HepG2 (cell line): ENCODE measurements around the gene TCERG1. TPM values are rescaled to one million over a fixed set of nuclear protein-coding genes. Genes with fewer than 3 reads are reported as not detected.

Experiments used
- AKAP8 ChIP-seq: sonication (generic); formaldehyde crosslinking; IDR thresholded peaks from 2 replicates; pipeline ENCODE4 v1.5.1; 2020; ENCODE audit warnings: mild to moderate bottlenecking, missing genetic modification reagents
- FOXK1 ChIP-seq: sonication (generic); formaldehyde crosslinking; IDR thresholded peaks from 2 replicates; pipeline ENCODE4 v1.4.0; 2020; ENCODE audit warnings: low read depth, missing genetic modification reagents, borderline replicate concordance
- GABPB1 ChIP-seq: IDR thresholded peaks from 2 replicates; pipeline ENCODE4 v1.6.1; 2016; ENCODE audit warnings: mild to moderate bottlenecking, missing genetic modification reagents, moderate library complexity, missing compliant biosample characterization
- KAT8 ChIP-seq: IDR thresholded peaks from 2 replicates; pipeline ENCODE4 v1.6.1; 2016; ENCODE audit warnings: missing genetic modification reagents, missing compliant biosample characterization
- KLF6 ChIP-seq: IDR thresholded peaks from 2 replicates; pipeline ENCODE4 v1.8.0; 2016; ENCODE audit warnings: missing biosample characterization, missing genetic modification reagents
- PRPF4 ChIP-seq: fragments of 200-400 bp; formaldehyde crosslinking; IDR thresholded peaks from 2 replicates; pipeline ENCODE4 v1.6.1; 2016; ENCODE audit warnings: low read length, low read depth; ENCODE audit not compliant: poor library complexity, severe bottlenecking
- RBFOX2 ChIP-seq: fragments of 200-400 bp; formaldehyde crosslinking; IDR thresholded peaks from 2 replicates; pipeline ENCODE4 v1.6.1; 2017; ENCODE audit warnings: low read depth, mild to moderate bottlenecking, low read length
- STAT5B ChIP-seq: sonication (generic); formaldehyde crosslinking; IDR thresholded peaks from 2 replicates; pipeline ENCODE4 v1.4.0; 2020; ENCODE audit warnings: missing genetic modification reagents
- TOPORS ChIP-seq: sonication (generic); formaldehyde crosslinking; IDR thresholded peaks from 2 replicates; pipeline ENCODE4 v1.8.0; 2023; ENCODE audit warnings: mild to moderate bottlenecking, missing genetic modification reagents
- ZNF263 ChIP-seq: sonication (generic); formaldehyde crosslinking; IDR thresholded peaks from 2 replicates; pipeline ENCODE4 v1.4.0; 2020; ENCODE audit warnings: missing genetic modification reagents
- ZNF354B ChIP-seq: sonication (generic); formaldehyde crosslinking; IDR thresholded peaks from 2 replicates; pipeline ENCODE4 v1.8.0; 2022; ENCODE audit warnings: mild to moderate bottlenecking, missing genetic modification reagents
- ZNF530 ChIP-seq: sonication (generic); formaldehyde crosslinking; IDR thresholded peaks from 2 replicates; pipeline ENCODE4 v1.5.0; 2020; ENCODE audit warnings: low read depth, mild to moderate bottlenecking, missing genetic modification reagents
- ZNF674 ChIP-seq: sonication (generic); formaldehyde crosslinking; IDR thresholded peaks from 2 replicates; pipeline ENCODE4 v1.5.0; 2020; ENCODE audit warnings: low read depth, mild to moderate bottlenecking, missing genetic modification reagents
- ZNF713 ChIP-seq: sonication (generic); formaldehyde crosslinking; IDR thresholded peaks from 2 replicates; pipeline ENCODE4 v1.4.0; 2020; ENCODE audit warnings: mild to moderate bottlenecking, missing genetic modification reagents
- polyA plus RNA-seq, 8 experiments: library from polyadenylated mRNA; depleted of rRNA in 3 of 8; stranded (reverse) in 7 of 8; unstranded in 1 of 8; fragments of >200 nt; fragmentation: Illumina TruSeq in 4 of 8; extraction: Trizol in 4 of 8; gene quantifications; 2 replicates each; pipeline versions ENCODE4 v1.2.1 to v1.2.3, GENCODE V29; 2011 to 2016; ENCODE audit warnings: low read depth in 4 of 8, missing spikeins in 1 of 8, mixed read lengths in 1 of 8; ENCODE audit not compliant: insufficient read depth in 1 of 8
- total RNA-seq, 5 experiments: library from RNA; depleted of rRNA; stranded (reverse); fragments of >200 nt; fragmentation: Illumina TruSeq; extraction: Trizol; gene quantifications; 2 replicates each; pipeline ENCODE4 v1.2.3, GENCODE V29; 2016; ENCODE audit warnings: low read depth in 1 of 5
- TF ChIP-seq, protein P1 (sequence below), 2 experiments: fragments of 450-650 bp in 1 of 2; sonication (generic) in 1 of 2; formaldehyde crosslinking; IDR thresholded peaks; 2 replicates each; pipeline versions ENCODE4 v1.5.0 to v1.8.0; 2020 to 2022; ENCODE audit warnings: mild to moderate bottlenecking in 1 of 2, missing genetic modification reagents in 1 of 2
- TF ChIP-seq, protein P2 (sequence below): sonication (generic); formaldehyde crosslinking; IDR thresholded peaks from 2 replicates; pipeline ENCODE4 v1.4.0; 2020; ENCODE audit warnings: missing genetic modification reagents, borderline replicate concordance
- TF ChIP-seq, protein P3 (sequence below): IDR thresholded peaks from 2 replicates; pipeline ENCODE4 v1.6.1; 2016; ENCODE audit warnings: missing genetic modification reagents, missing compliant biosample characterization
- TF ChIP-seq, protein P4 (sequence below): sonication (generic); formaldehyde crosslinking; conservative IDR thresholded peaks from 2 replicates; pipeline ENCODE4 v1.8.0; 2022; ENCODE audit warnings: mild to moderate bottlenecking, moderate library complexity, missing genetic modification reagents

TCERG1 gene
- total and polyA plus RNA-seq, 2 of the 13 experiments (the other 11 are each of a cell fraction or from before 2014, with no cell fraction given), result 71.7 to 86.6 TPM

DNA sequence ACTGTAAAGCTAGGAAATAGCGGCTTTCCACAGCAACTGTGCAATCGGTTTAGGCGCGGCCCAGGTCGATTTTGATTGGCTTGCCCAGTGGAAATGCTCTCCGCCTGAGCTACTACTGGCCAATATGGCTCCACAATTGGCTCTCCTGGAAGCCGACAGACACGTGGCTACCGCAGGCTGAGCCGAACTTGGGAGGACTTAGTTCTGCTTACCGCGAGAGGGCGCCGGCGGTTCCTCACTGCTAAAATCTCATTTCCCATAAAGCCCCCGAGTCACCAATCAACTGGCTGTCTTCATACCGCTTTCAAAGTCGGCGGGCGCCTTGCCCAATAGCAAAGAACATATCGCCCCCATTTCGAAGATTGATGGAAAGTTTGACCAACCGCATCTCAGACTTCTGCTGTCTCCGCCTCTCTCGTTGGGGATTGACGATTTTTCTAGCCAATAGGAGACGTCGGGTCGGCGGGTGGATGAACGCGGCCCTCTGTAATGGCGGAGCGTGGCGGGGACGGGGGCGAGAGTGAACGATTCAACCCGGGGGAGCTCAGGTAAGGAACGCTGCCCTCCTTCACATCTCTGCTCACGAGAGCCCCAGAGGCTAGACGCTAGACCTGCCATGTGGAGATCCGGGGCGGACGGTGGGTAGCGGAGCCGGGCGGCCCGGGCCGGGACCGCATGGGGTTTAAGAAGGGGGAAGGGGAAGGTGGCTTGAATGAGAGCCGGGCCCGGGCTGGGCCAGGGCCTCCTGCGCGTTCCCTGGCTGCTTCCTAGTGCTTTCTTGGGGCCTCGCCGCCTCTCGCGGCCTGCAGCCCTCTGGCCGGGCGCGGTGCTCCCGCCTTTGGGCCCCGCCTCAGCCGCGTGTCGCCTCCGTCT is at the start of gene TCERG1 (continued):
- no peak for TF ChIP-seq AKAP8
- TF ChIP-seq, protein P1, sequence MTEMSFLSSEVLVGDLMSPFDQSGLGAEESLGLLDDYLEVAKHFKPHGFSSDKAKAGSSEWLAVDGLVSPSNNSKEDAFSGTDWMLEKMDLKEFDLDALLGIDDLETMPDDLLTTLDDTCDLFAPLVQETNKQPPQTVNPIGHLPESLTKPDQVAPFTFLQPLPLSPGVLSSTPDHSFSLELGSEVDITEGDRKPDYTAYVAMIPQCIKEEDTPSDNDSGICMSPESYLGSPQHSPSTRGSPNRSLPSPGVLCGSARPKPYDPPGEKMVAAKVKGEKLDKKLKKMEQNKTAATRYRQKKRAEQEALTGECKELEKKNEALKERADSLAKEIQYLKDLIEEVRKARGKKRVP (CRISPR knock-in tag; IDR thresholded peaks at IDR 0.05), result peak in 1 of 2 experiments; percentile 72; a peak in 2 of 4 replicates
- TF ChIP-seq, protein P2, sequence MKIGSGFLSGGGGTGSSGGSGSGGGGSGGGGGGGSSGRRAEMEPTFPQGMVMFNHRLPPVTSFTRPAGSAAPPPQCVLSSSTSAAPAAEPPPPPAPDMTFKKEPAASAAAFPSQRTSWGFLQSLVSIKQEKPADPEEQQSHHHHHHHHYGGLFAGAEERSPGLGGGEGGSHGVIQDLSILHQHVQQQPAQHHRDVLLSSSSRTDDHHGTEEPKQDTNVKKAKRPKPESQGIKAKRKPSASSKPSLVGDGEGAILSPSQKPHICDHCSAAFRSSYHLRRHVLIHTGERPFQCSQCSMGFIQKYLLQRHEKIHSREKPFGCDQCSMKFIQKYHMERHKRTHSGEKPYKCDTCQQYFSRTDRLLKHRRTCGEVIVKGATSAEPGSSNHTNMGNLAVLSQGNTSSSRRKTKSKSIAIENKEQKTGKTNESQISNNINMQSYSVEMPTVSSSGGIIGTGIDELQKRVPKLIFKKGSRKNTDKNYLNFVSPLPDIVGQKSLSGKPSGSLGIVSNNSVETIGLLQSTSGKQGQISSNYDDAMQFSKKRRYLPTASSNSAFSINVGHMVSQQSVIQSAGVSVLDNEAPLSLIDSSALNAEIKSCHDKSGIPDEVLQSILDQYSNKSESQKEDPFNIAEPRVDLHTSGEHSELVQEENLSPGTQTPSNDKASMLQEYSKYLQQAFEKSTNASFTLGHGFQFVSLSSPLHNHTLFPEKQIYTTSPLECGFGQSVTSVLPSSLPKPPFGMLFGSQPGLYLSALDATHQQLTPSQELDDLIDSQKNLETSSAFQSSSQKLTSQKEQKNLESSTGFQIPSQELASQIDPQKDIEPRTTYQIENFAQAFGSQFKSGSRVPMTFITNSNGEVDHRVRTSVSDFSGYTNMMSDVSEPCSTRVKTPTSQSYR (CRISPR knock-in tag), result peak; percentile 27; the same call in 1 of the 2 replicates
- TF ChIP-seq ZNF713 (CRISPR knock-in tag), result no peak
- TF ChIP-seq GABPB1 (CRISPR knock-in tag), result peak; percentile 76
- TF ChIP-seq ZNF674 (CRISPR knock-in tag), result 0 out of 2 replicates have a peak, but pooled peaks have one; percentile 64
- no peak for TF ChIP-seq PRPF4
- peak; percentile 75; the same call in 1 of the 2 replicates for TF ChIP-seq ZNF263 (CRISPR knock-in tag)
- TF ChIP-seq FOXK1 (CRISPR knock-in tag), result peak; percentile 44; the same call in 1 of the 2 replicates
- TF ChIP-seq ZNF530, result no peak
- TF ChIP-seq RBFOX2, result peak; percentile 85
- TF ChIP-seq, protein P3, sequence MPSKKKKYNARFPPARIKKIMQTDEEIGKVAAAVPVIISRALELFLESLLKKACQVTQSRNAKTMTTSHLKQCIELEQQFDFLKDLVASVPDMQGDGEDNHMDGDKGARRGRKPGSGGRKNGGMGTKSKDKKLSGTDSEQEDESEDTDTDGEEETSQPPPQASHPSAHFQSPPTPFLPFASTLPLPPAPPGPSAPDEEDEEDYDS (CRISPR knock-in tag), result peak; percentile 72
- TF ChIP-seq, protein P4, sequence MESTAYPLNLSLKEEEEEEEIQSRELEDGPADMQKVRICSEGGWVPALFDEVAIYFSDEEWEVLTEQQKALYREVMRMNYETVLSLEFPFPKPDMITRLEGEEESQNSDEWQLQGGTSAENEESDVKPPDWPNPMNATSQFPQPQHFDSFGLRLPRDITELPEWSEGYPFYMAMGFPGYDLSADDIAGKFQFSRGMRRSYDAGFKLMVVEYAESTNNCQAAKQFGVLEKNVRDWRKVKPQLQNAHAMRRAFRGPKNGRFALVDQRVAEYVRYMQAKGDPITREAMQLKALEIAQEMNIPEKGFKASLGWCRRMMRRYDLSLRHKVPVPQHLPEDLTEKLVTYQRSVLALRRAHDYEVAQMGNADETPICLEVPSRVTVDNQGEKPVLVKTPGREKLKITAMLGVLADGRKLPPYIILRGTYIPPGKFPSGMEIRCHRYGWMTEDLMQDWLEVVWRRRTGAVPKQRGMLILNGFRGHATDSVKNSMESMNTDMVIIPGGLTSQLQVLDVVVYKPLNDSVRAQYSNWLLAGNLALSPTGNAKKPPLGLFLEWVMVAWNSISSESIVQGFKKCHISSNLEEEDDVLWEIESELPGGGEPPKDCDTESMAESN, result peak; percentile 82
- TF ChIP-seq KLF6 (CRISPR knock-in tag), result peak; percentile 59; the same call in 1 of the 2 replicates
- 0 out of 2 replicates have a peak, but pooled peaks have one; percentile 81 for TF ChIP-seq ZNF354B (CRISPR knock-in tag)
- TF ChIP-seq TOPORS (CRISPR knock-in tag), result peak; percentile 80
- TF ChIP-seq STAT5B (CRISPR knock-in tag), result no peak
- TF ChIP-seq KAT8, result peak; percentile 91
